ENCODE results near the gene SLFNL1.

GRCh38 chr1:40971966-40972365 is 49.6 kb downstream of the SLFNL1 start:
- TF ChIP-seq CTCF (conservative IDR thresholded peaks at IDR 0.05; ENCODE audit: low read length) (no peak), EZH2phosphoT487 (IDR thresholded peaks at IDR 0.05; ENCODE audit: borderline replicate concordance, low read depth, low read length) (no peak)

Measured in OCI-LY7 (cell line).